ENCODE results near the gene VKORC1L1.
"Not testable (repeated sequence)": the region's sequence is repeated elsewhere in the genome, so short reads cannot be mapped to it uniquely, and the experiment has no call there.

VKORC1L1 gene

GRCh38 chr7:65840446-65840845 is 32.4 kb upstream of the VKORC1L1 start:
- Mint-ChIP-seq H3K36me3 (ENCODE audit: low read depth) (no peaks in the 10 kb centered on the region), H3K9me3 (no peaks in the 10 kb centered on the region), H3K27ac (no peak overlapping the region), H3K27me3 (ENCODE audit: low read depth) (no peaks in the 10 kb centered on the region), H3K4me3 (no peak overlapping the region), H3K4me1 (no peaks in the 10 kb centered on the region)
- TF ChIP-seq CTCF (IDR thresholded peaks at IDR 0.05; ENCODE audit: unreplicated experiment in 3 of 3), result peak in 2 of 3 experiments; percentile 16 to 29

- not testable (repeated sequence) for H3K4me1 Mint-ChIP-seq; H3K27ac Mint-ChIP-seq; H3K27me3 Mint-ChIP-seq (ENCODE audit: low read depth); H3K36me3 Mint-ChIP-seq (ENCODE audit: low read depth); H3K4me3 Mint-ChIP-seq; H3K9me3 Mint-ChIP-seq
Observed at GRCh38 chr7:65843616-65844015, 29.3 kb upstream of the VKORC1L1 start.

GRCh38 chr7:65846008-65846570 is 26.8 kb upstream of the VKORC1L1 start:
- no peaks in the 10 kb centered on the region for H3K4me1 Mint-ChIP-seq
- no peaks in the 10 kb centered on the region for H3K9me3 Mint-ChIP-seq
- H3K4me3 Mint-ChIP-seq, result no peak overlapping the region
- H3K36me3 Mint-ChIP-seq (ENCODE audit: low read depth), result no peaks in the 10 kb centered on the region
- H3K27me3 Mint-ChIP-seq (ENCODE audit: low read depth), result no peaks in the 10 kb centered on the region
- no peak for TF ChIP-seq CTCF (IDR thresholded peaks at IDR 0.05; ENCODE audit: unreplicated experiment in 3 of 3)
- H3K27ac Mint-ChIP-seq, result no peak overlapping the region

GRCh38 chr7:65853426-65853825 is 19.4 kb upstream of the VKORC1L1 start:
- not testable (repeated sequence) for H3K27me3 Mint-ChIP-seq (ENCODE audit: low read depth); H3K4me1 Mint-ChIP-seq; H3K9me3 Mint-ChIP-seq; H3K27ac Mint-ChIP-seq; H3K4me3 Mint-ChIP-seq; H3K36me3 Mint-ChIP-seq (ENCODE audit: low read depth)

GRCh38 chr7:65853892-65854291 is 19.0 kb upstream of the VKORC1L1 start:
- H3K4me1 Mint-ChIP-seq; H3K27ac Mint-ChIP-seq; H3K36me3 Mint-ChIP-seq (ENCODE audit: low read depth); H3K4me3 Mint-ChIP-seq; H3K27me3 Mint-ChIP-seq (ENCODE audit: low read depth); H3K9me3 Mint-ChIP-seq: not testable (repeated sequence)

- not testable (repeated sequence) for H3K27ac Mint-ChIP-seq; H3K4me1 Mint-ChIP-seq; H3K9me3 Mint-ChIP-seq; H3K27me3 Mint-ChIP-seq (ENCODE audit: low read depth); H3K36me3 Mint-ChIP-seq (ENCODE audit: low read depth); H3K4me3 Mint-ChIP-seq
Observed at GRCh38 chr7:65857321-65857894, 15.5 kb upstream of the VKORC1L1 start.

GRCh38 chr7:65858660-65859059 is 14.2 kb upstream of the VKORC1L1 start:
- not testable (repeated sequence) for H3K9me3 Mint-ChIP-seq; H3K27ac Mint-ChIP-seq; H3K36me3 Mint-ChIP-seq (ENCODE audit: low read depth); H3K4me3 Mint-ChIP-seq; H3K27me3 Mint-ChIP-seq (ENCODE audit: low read depth); H3K4me1 Mint-ChIP-seq

- not testable (repeated sequence) for H3K27me3 Mint-ChIP-seq (ENCODE audit: low read depth); H3K36me3 Mint-ChIP-seq (ENCODE audit: low read depth); H3K4me3 Mint-ChIP-seq; H3K9me3 Mint-ChIP-seq; H3K4me1 Mint-ChIP-seq; H3K27ac Mint-ChIP-seq
Observed at GRCh38 chr7:65866244-65866643, 6.6 kb upstream of the VKORC1L1 start.

GRCh38 chr7:65867681-65868080 is 5.2 kb upstream of the VKORC1L1 start:
- not testable (repeated sequence) for H3K27ac Mint-ChIP-seq; H3K4me1 Mint-ChIP-seq; H3K9me3 Mint-ChIP-seq; H3K27me3 Mint-ChIP-seq (ENCODE audit: low read depth); H3K36me3 Mint-ChIP-seq (ENCODE audit: low read depth); H3K4me3 Mint-ChIP-seq

- H3K27ac Mint-ChIP-seq; H3K27me3 Mint-ChIP-seq (ENCODE audit: low read depth); H3K4me1 Mint-ChIP-seq; H3K9me3 Mint-ChIP-seq; H3K36me3 Mint-ChIP-seq (ENCODE audit: low read depth): not testable (repeated sequence)
- H3K4me3 Mint-ChIP-seq, result peak overlapping the region in 1 of 3 experiments; percentile 61
Observed at GRCh38 chr7:65869312-65869711, 3.6 kb upstream of the VKORC1L1 start.

- H3K36me3 Mint-ChIP-seq (ENCODE audit: low read depth); H3K27me3 Mint-ChIP-seq (ENCODE audit: low read depth); H3K4me1 Mint-ChIP-seq; H3K27ac Mint-ChIP-seq; H3K9me3 Mint-ChIP-seq; H3K4me3 Mint-ChIP-seq: not testable (repeated sequence)
Observed at GRCh38 chr7:65871451-65871850, 1.4 kb upstream of the VKORC1L1 start.

GRCh38 chr7:65873582-65874193 is 814 bp downstream of the VKORC1L1 start:
- H3K4me1 Mint-ChIP-seq, result not testable (repeated sequence)

GRCh38 chr7:65875715-65876114 is 2.8 kb downstream of the VKORC1L1 start:
- not testable (repeated sequence) for H3K27me3 Mint-ChIP-seq (ENCODE audit: low read depth); H3K9me3 Mint-ChIP-seq
- peak overlapping the region; percentile 32 to 70 (median 68) for H3K4me3 Mint-ChIP-seq

More at GRCh38 chr7:65873582-65874193, 814 bp downstream of the VKORC1L1 start:
- H3K27me3 Mint-ChIP-seq (ENCODE audit: low read depth); H3K9me3 Mint-ChIP-seq; H3K36me3 Mint-ChIP-seq (ENCODE audit: low read depth): not testable (repeated sequence)
- peak overlapping the region; percentile 88 to 96 (median 94) for H3K4me3 Mint-ChIP-seq
- peak overlapping the region; percentile 75 to 94 (median 91) for H3K27ac Mint-ChIP-seq

More at GRCh38 chr7:65875715-65876114, 2.8 kb downstream of the VKORC1L1 start:
- not testable (repeated sequence) for H3K36me3 Mint-ChIP-seq (ENCODE audit: low read depth); H3K4me1 Mint-ChIP-seq; H3K27ac Mint-ChIP-seq
